ENCODE measurements around the gene PLTP.

DNA sequence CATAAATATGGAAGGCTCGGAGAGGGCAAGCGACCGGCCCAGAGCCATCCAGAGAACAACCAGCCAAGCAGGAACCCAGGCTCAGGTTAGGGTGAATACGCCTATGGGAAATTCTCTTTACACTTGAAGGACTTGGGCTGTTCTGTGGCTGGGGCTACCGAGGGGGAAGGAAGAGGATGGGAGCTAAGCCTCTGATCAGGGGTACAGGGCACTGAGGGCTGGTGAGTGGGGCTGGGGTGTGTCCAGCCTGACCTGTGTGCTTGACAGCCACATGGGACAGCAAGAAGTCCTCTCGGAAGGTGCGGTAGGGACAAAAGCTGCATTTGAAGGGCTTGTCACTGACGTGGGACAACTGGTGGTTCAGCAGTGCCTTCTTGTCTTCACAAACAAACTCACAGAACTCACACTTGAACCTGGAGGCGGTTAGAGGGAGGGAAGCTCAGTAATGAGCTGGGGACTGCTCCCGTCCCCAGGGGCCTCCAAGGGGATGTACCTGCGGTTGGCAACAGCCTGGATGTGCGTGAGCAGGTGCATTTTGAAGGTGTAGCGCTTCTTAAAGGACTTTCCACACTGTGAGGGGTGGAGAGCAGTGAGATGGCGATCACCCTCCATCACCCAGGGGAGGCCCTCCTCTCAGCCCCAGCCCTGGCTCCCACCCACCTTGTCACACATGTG is 48.1 kb upstream of the PLTP start:
- TF ChIP-seq POLR2A (IDR thresholded peaks at IDR 0.05), result no peak
- TF ChIP-seq, protein P1, sequence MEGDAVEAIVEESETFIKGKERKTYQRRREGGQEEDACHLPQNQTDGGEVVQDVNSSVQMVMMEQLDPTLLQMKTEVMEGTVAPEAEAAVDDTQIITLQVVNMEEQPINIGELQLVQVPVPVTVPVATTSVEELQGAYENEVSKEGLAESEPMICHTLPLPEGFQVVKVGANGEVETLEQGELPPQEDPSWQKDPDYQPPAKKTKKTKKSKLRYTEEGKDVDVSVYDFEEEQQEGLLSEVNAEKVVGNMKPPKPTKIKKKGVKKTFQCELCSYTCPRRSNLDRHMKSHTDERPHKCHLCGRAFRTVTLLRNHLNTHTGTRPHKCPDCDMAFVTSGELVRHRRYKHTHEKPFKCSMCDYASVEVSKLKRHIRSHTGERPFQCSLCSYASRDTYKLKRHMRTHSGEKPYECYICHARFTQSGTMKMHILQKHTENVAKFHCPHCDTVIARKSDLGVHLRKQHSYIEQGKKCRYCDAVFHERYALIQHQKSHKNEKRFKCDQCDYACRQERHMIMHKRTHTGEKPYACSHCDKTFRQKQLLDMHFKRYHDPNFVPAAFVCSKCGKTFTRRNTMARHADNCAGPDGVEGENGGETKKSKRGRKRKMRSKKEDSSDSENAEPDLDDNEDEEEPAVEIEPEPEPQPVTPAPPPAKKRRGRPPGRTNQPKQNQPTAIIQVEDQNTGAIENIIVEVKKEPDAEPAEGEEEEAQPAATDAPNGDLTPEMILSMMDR (IDR thresholded peaks at IDR 0.05), result no peak
